SU-DHL-6 (cell line): ENCODE data around the gene KRT84.

Experiments
- H2AFZ ChIP-seq: fragments of 200-600 bp; sonication (generic); 2 replicates; pipeline ENCODE4 v1.6.1; 2014; ENCODE audit warnings: low read depth, mild to moderate bottlenecking, moderate library complexity, mixed read lengths, antibody characterized with exemption, low read length; ENCODE audit not compliant: severe bottlenecking
- H3F3A ChIP-seq: fragments of 200-600 bp; shearing (Covaris generic); 2 replicates; pipeline ENCODE4 v1.6.0; 2016; ENCODE audit warnings: antibody characterized with exemption, mild to moderate bottlenecking; ENCODE audit not compliant: insufficient read depth
- H3K27ac ChIP-seq: fragments of 200-600 bp; sonication (generic); 2 replicates; pipeline ENCODE4 v1.5.1; 2016; ENCODE audit warnings: low read depth, mild to moderate bottlenecking, low read length, moderate library complexity, mixed read lengths
- H3K27me3 ChIP-seq: fragments of 200-600 bp; sonication (generic), shearing (Covaris generic); 2 replicates; pipeline ENCODE4 v1.6.0; 2014; ENCODE audit warnings: mild to moderate bottlenecking, low read length
- H3K36me3 ChIP-seq: fragments of 200-600 bp; sonication (generic); 2 replicates; pipeline ENCODE4 v1.6.1; 2014; ENCODE audit warnings: mild to moderate bottlenecking, low read length, mixed read lengths
- H3K4me2 ChIP-seq: fragments of 300-600, 200-600 bp; shearing (Covaris generic), sonication (generic); 2 replicates; pipeline ENCODE4 v1.6.0; 2014; ENCODE audit warnings: low read length, low read depth, mild to moderate bottlenecking; ENCODE audit not compliant: poor library complexity, severe bottlenecking
- H3K4me3 ChIP-seq: fragments of 200-600 bp; sonication (generic); 2 replicates; pipeline ENCODE4 v1.5.1; 2014; ENCODE audit warnings: antibody characterized with exemption, low read length, mild to moderate bottlenecking, mixed read lengths; ENCODE audit not compliant: insufficient read depth, poor library complexity, severe bottlenecking
- H3K79me2 ChIP-seq: fragments of 200-600 bp; sonication (generic); 2 replicates; pipeline ENCODE4 v1.6.1; 2014; ENCODE audit warnings: mild to moderate bottlenecking, low read length, moderate library complexity; ENCODE audit not compliant: insufficient read depth
- H3K9ac ChIP-seq: fragments of 200-600 bp; sonication (generic); 2 replicates; pipeline ENCODE4 v1.7.0; 2014; ENCODE audit warnings: mild to moderate bottlenecking, low read length
- H3K9me2 ChIP-seq: fragments of 200-600 bp; sonication (generic); replicated peaks from 2 replicates; pipeline ENCODE4 v1.6.1; 2014; ENCODE audit warnings: low read length; ENCODE audit not compliant: insufficient read depth
- H3K9me3 ChIP-seq: fragments of 200-600 bp; sonication (generic); 2 replicates; pipeline ENCODE4 v1.6.1; 2014; ENCODE audit warnings: low read length, mixed read lengths; ENCODE audit not compliant: insufficient read depth
- H4K20me1 ChIP-seq: fragments of 200-600 bp; sonication (generic); 2 replicates; pipeline ENCODE4 v1.6.1; 2014; ENCODE audit warnings: low read depth, mild to moderate bottlenecking, antibody characterized with exemption, low read length, moderate library complexity, mixed read lengths
- EZH2phosphoT487 ChIP-seq: fragments of 200-600 bp; sonication (generic), shearing (Covaris generic); conservative IDR thresholded peaks from 2 replicates; pipeline ENCODE4 v1.6.1; 2018; ENCODE audit warnings: mild to moderate bottlenecking, antibody characterized with exemption, low read length, moderate library complexity, mixed read lengths
- TF ChIP-seq, protein P1 (sequence below): fragments of 200-600 bp; sonication (generic); IDR thresholded peaks from one replicate; pipeline ENCODE4 v1.5.1; 2017; ENCODE audit warnings: antibody characterized with exemption, mild to moderate bottlenecking, low read length, moderate library complexity; ENCODE audit not compliant: insufficient read depth, poor library complexity, severe bottlenecking

Gene KRT84

DNA sequence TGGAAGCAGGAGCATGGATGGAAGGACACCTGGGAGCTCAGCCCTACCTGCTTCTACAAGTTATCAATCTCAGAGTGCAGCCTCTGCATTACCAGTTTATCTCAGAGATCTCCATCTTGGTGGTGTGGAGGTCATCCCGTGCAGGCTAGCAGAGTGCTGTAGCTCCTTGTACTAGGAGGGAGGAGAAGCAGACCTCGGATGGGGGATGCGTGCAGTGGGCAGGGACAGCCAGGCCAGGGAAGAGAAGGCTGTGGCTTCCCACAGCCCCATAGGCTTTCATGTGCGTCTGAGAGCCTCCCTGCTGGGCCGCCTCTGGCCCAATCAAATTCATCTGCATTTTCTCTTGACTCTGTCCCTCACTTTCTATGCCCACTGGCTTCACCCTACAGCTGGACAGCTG, 29.5 kb upstream of the KRT84 start:
- Histone ChIP-seq H3K4me3 (no peak overlapping the region), H3K27me3 (no peaks in the 10 kb centered on the region), H3F3A (no peaks in the 10 kb centered on the region), H3K9ac (no peak overlapping the region), H3K79me2 (no peaks in the 10 kb centered on the region), H3K4me2 (no peak overlapping the region), H3K36me3 (no peaks in the 10 kb centered on the region), H2AFZ (no peak overlapping the region), H3K27ac (no peak overlapping the region), H4K20me1 (no peaks in the 10 kb centered on the region), H3K9me3 (no peaks in the 10 kb centered on the region), H3K9me2 (no peaks in the 10 kb centered on the region)
- no peak for TF ChIP-seq EZH2phosphoT487
- TF ChIP-seq, protein P1, sequence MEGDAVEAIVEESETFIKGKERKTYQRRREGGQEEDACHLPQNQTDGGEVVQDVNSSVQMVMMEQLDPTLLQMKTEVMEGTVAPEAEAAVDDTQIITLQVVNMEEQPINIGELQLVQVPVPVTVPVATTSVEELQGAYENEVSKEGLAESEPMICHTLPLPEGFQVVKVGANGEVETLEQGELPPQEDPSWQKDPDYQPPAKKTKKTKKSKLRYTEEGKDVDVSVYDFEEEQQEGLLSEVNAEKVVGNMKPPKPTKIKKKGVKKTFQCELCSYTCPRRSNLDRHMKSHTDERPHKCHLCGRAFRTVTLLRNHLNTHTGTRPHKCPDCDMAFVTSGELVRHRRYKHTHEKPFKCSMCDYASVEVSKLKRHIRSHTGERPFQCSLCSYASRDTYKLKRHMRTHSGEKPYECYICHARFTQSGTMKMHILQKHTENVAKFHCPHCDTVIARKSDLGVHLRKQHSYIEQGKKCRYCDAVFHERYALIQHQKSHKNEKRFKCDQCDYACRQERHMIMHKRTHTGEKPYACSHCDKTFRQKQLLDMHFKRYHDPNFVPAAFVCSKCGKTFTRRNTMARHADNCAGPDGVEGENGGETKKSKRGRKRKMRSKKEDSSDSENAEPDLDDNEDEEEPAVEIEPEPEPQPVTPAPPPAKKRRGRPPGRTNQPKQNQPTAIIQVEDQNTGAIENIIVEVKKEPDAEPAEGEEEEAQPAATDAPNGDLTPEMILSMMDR, result no peak

DNA sequence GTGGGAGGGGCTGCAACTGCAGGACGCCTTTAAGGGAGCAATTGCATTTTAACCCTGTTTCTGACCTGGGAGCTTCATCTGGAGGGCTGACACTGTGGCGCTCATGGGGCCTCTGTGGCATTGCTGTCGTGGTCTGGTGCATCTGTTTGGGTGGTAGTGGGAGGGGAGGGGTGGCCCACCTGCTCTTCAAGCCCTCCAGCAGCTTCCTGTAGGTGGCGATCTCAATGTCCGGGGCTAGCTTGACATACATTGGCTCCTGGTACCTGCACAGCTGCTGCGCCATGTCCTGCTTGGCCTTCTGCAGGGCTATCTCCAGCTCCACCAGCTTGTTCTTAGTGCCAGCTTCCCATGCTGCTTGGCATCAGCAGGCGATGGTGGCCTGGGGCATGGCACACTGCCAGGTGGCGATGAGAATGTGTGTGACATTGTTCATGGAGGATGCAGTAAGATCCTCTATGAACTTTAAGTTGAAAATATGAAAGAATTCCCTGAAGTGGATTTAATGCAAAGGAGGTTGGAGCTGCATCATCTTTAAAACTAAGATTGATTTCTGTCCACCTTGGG, 28.4 kb upstream of the KRT84 start:
- Histone ChIP-seq H3K36me3 (no peaks in the 10 kb centered on the region), H3K9me2 (no peaks in the 10 kb centered on the region), H3K9me3 (no peaks in the 10 kb centered on the region), H3K4me2 (no peak overlapping the region), H3K4me3 (no peak overlapping the region), H3K79me2 (no peaks in the 10 kb centered on the region), H3F3A (no peaks in the 10 kb centered on the region), H4K20me1 (no peaks in the 10 kb centered on the region), H3K27ac (no peak overlapping the region), H3K27me3 (no peaks in the 10 kb centered on the region), H2AFZ (no peak overlapping the region), H3K9ac (no peak overlapping the region)
- no peak for TF ChIP-seq EZH2phosphoT487
- TF ChIP-seq, protein P1, result no peak

DNA sequence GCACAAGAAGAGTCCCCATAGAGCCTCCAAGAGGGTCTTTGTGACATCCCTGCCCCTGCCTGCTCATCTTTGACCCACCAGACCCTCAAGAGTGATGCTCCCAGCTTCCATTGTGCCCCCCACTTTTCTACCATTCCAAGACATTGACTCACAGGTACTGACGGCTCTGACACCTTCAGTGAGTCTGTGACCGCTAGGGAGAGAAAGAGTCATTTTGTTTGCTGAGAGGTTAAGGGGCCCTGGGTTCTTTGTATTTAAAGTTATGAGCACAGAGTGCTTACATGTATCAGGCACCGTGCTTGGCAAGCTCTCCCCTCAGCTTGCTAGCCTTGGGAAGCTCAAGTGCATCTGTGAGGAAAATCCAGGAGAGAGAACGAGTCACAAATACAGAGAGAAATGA, 27.8 kb upstream of the KRT84 start:
- Histone ChIP-seq H3K27me3 (no peaks in the 10 kb centered on the region), H3K9me3 (no peaks in the 10 kb centered on the region), H3K79me2 (no peaks in the 10 kb centered on the region), H3K36me3 (no peaks in the 10 kb centered on the region), H2AFZ (no peak overlapping the region), H3K4me3 (no peak overlapping the region), H3K9ac (no peak overlapping the region), H3K9me2 (no peaks in the 10 kb centered on the region), H4K20me1 (no peaks in the 10 kb centered on the region), H3K27ac (no peak overlapping the region), H3F3A (no peaks in the 10 kb centered on the region), H3K4me2 (no peak overlapping the region)
- TF ChIP-seq EZH2phosphoT487, result no peak
- TF ChIP-seq, protein P1, result no peak
